GM18907 (cell line): ENCODE measurements around the gene RNASEL.
A peak's percentile ranks its signal among the peaks of the same experiment; 100 is the strongest.

Experiments used
- ATAC-seq: cut with Tn5 transposase; IDR thresholded peaks from one replicate; pipeline ENCODE4 v1.9.1; 2021; ENCODE audit warnings: mild to moderate bottlenecking, moderate library complexity; ENCODE audit not compliant: unreplicated experiment

RNASEL gene

GRCh38 chr1:182622901-182623528 lies 34.0 kb upstream of the RNASEL start:
- ATAC-seq: peak; percentile 70

- no peak for ATAC-seq
Observed at GRCh38 chr1:182621906-182622305, 32.9 kb upstream of the RNASEL start.

DNA sequence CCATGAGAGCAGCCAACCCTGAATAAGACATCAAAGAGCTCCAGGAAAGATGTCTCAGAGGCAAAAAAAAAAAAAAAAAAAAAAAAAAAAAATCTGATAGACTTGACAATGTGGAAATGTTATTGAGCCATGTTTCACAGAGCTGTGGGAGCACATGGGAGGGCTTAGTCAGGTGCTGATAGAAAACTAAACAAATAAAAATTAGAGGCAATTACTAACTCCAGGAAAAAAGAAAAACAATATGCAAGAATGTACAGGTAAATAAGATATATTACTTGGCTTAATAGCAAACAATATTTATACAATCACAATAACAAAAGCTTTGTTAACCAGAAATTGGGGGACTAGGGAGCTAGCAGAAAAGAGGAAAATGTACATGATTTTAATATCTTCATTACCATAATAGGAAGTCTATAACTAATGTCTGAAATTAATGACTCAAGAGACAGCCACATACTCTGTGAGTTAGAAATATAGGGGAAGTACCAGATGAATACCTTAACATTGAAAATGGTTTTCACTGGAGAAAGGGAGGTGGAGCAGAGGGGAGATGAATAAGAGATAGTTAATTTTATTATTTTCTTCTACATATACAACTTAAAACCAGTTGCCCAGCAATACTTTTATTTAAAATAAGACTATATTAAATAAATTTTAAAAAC lies 32.0 kb upstream of the RNASEL start:
- ATAC-seq: no peak

DNA sequence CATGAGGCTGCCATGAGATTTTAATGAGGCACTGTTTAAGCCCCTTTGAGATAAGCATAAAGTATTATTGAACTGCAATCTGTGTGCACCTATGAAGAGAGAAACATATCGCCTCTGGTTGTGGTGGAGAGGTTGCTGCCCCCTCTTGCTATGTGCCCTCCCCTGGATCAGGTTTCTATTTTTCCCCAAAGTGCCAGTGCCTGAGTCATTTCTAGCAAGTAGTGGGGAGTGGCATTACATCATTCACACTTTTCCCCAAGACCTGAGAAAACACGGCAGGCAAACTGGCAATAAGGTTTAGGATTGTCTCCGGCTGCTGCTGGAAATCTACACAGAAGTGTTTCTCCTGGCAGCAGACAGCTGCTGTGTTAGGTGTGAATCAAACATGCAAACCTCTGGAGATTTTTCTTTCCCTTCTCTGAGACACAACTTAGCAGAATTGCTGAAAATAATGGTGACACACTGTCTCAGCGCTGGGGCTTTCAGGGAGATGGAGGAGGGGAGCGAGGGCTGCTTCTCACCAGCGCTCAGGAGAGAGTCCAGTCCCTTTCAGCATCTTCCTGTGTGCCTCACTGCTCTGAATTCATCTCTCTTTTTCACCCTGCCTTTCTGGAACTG lies 28.8 kb upstream of the RNASEL start:
- no peak for ATAC-seq

DNA sequence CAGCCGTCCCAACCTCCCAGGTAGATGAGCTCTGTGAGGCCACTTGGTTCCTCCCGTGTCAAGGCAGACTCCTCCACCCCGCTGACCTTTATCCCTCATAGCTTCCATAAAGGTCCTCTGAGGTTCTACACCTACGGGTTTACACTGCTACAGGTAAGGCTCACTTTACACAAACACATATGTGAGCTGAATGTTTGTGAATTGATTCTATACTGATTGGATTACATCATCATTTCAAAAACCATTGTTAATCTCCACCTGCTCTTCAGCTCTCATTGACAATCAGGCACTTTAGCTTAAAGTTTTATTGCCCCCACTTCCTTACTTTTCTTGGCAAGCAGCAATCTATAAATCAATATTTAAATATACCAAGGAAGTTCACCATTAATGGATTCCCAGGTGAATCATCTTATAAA lies 28.0 kb upstream of the RNASEL start:
- no peak for ATAC-seq

DNA sequence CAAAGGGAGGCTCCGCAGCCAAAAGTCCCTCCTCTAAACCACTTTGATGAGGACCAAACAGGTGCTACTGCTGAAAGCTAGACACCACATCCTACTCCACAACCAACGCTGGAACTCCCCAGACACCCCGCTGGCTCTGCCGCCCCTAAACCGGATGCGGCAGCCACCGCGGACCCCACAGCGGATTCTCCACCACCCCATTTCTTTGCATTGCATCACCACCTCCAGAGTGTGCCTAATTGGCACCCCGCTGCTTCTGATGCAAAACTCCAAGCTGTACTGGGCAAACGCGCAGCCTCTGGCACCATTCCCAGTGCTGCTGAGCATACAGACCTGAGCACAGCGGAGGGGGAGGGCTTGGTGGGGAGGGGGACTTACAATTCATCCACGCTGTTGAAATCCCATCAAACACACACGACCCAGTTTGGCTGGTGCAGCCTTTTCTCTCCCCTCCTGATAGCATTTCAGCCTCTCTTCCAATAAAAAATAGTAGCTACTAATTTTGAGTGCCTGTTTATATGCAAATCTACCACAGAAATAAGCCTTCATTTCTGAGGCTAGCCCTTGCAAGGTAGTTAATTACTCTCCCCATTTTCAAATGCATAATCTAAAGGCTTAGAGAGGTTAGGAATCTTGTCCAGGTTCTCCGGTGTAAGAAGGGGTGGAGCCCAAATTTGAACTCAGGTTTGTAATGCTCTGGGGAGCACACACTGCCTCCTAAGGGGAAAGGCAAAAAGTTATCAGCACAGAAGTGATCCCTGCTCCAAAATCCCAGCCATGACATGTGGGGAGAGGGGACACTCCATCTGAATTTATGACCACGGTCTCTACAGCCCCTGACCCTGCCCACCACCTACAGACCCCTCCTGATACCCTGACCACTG lies 27.3 kb upstream of the RNASEL start:
- peak; percentile 78 for ATAC-seq

DNA sequence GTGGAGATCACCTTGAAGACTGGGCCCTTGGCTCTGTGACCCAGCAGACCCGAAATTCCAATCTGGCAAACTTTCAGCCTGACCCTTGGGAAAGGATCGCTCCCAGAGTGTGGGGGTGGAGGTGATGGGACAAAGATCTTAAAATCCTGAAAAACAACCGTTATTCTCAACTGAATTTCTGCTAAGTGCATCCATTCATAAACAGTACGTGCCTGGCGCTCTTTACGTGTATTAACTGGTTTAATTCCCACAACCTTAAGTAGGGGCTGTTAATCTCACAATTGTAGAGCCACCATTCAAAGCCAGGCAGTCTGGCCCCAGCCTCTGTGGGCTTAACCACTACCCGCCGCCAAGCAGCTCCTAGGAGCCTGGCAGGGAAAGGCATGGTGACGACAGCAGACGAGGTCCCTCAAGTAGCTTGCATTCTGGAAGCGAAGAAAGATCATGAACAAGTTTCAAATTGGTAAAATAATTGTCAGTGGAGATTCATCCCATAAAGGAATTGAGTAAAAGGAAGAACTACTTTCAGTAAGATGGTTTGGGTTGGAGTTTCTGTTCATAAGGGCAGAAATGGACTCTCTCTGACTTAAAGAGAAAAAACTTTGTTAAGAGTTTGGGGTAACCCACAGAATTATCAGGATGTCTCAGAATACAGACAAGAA lies 26.5 kb upstream of the RNASEL start:
- ATAC-seq: peak; percentile 33

DNA sequence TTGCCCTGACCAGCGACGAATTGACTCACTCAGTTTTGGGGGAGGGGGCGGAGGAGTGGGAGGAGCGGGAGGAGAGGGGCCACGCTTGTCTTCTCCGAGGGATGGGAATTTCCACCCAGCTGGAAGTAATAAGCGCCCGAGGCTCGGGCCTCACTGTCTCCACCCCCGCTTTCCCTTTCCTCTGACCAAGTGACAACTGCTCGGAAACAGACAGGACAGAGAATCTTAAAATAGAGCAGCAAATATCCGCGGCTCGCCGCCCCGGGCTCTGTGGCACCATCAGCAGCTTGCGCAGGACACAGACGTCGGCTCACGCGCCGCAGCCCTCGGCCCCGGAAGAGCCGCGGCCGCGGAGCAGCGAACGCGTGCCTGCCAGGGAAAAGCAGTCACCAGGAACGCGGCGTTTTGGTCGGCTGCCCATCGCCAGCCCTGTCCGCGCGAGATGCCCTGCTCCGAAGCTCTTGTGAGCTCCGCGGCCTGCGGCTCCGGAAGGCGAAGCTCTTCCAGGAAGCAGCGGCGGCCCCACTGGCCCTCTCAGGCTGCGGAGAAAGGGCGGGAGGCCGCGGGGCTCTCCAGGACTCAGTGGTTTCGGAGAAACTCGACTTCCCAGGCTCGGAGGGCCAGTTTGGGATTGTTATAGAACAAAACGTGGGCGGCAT lies 25.9 kb upstream of the RNASEL start:
- peak; percentile 42 for ATAC-seq

DNA sequence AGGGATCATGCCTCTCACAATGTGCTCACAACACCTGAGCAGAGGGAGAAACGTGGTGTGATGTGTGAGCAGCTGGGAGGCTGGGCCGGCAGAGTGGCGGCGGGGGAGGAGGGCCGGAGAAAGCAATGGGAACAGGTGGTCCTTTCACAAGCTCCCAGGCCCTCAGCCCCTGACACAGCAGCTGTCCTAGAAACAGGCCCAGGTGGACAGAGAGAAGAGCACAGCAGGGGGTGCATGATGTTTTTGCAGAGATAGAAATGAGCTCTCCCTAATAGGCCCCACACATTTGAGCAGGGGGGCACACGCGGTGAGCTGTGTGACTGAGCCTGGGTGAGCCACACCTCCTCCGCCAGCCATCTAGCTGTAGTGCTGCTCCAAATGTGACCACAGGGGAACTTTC lies 22.7 kb upstream of the RNASEL start:
- ATAC-seq: no peak

GRCh38 chr1:182611326-182611725 lies 22.3 kb upstream of the RNASEL start:
- ATAC-seq: no peak

GRCh38 chr1:182610606-182611194 lies 21.6 kb upstream of the RNASEL start:
- ATAC-seq: no peak

GRCh38 chr1:182608845-182609610 lies 20.0 kb upstream of the RNASEL start:
- ATAC-seq: no peak

GRCh38 chr1:182608236-182608635 lies 19.2 kb upstream of the RNASEL start:
- no peak for ATAC-seq

DNA sequence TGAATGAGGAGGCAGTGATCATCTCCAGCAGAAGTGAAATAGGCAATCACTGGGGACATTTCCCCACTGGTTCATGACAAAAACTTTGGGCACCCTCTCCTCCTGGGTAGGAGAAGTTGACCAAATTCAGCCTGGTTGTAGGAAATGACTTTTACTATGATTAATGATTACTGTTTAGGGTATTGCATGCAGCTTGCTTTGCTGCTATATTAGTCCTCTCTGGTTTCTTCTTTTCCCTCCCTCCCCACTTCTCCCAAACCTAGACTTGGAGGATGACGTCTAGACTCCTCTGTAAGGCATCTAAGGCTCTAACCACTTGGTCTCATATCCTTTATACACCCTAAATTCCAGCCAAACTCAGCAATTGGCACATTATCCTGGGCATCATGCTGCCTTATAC lies 18.5 kb upstream of the RNASEL start:
- no peak for ATAC-seq

GRCh38 chr1:182604175-182605164 lies 15.4 kb upstream of the RNASEL start, which contains the start of gene RGS16:
Gene RGS16, minus strand, starts transcription at chr1:182604389. Its CDS starts 130 bp downstream, at chr1:182604259.
- ATAC-seq: peak; percentile 89

DNA sequence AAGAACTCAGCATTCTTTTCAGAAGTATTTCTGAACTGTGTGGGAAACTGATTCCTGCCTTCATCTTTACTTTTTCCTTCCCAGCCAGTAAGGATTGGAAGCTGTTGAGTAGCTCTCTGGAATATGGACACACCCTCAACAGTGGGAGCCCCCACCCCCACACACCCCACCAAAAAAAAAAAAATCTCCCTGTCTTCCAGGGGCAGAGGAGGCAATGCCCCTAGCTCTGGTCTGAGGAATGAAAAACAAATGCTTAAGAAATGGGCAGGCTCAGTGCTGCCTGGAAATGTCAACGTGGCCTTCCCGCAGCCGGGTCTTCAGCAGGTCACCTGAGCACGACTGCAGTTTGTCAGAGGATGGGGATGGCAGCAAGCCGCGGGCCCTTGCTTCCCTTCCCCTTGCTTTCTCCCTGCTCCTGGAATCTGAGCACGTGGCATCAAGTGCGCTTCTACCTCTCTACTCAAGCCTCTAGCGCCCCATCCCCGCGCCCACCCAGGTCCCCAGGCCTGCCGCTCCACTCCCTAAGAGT lies 14.7 kb upstream of the RNASEL start:
- ATAC-seq: no peak

GRCh38 chr1:182602935-182603645 lies 14.0 kb upstream of the RNASEL start:
- ATAC-seq: no peak
